K562 (cell line): Measurements from ENCODE around the gene RINT1. TPM values are rescaled to one million over a fixed set of nuclear protein-coding genes. Genes with fewer than 3 reads are reported as not detected.
A peak's percentile ranks its signal among the peaks of the same experiment; 100 is the strongest.

Source experiments
- ATF2 ChIP-seq: sonication (generic); formaldehyde crosslinking; IDR thresholded peaks from 2 replicates; pipeline ENCODE4 v1.8.1; 2022; ENCODE audit warnings: missing genetic modification reagents
- CBX8 ChIP-seq: fragments of 200-600 bp; sonication (generic); IDR thresholded peaks from 2 replicates; pipeline ENCODE4 v1.6.1; 2012; ENCODE audit warnings: borderline replicate concordance, mixed run types, low read depth, mild to moderate bottlenecking, moderate library complexity, mixed read lengths, low read length, control low read depth, inconsistent platforms; ENCODE audit not compliant: poor library complexity, severe bottlenecking; ENCODE audit errors: extremely low read depth
- CGGBP1 ChIP-seq: fragments of 250-450 bp; sonication (Bioruptor Pico); IDR thresholded peaks from 2 replicates; pipeline ENCODE4 v1.9.0; 2021; ENCODE audit warnings: mild to moderate bottlenecking
- CREB1 ChIP-seq, 2 experiments: sonication (generic) in 1 of 2; formaldehyde crosslinking in 1 of 2; IDR thresholded peaks; 2 replicates each; pipeline versions ENCODE4 v1.6.1 to v1.8.0; 2012 to 2022; ENCODE audit warnings: inconsistent platforms in 1 of 2, mild to moderate bottlenecking in 1 of 2, missing genetic modification reagents in 1 of 2, moderate library complexity in 1 of 2
- EGR1 ChIP-seq: fragments of 450-650 bp; conservative IDR thresholded peaks from 2 replicates; pipeline ENCODE4 v1.6.1; 2017; ENCODE audit warnings: mild to moderate bottlenecking
- ELF1 ChIP-seq: fragments of 200-800 bp; sonication (Bioruptor generic); IDR thresholded peaks from 2 replicates; pipeline ENCODE4 v1.6.1; 2016; ENCODE audit warnings: missing genetic modification characterization, missing compliant biosample characterization
- ETS1 ChIP-seq: conservative IDR thresholded peaks from 2 replicates; pipeline ENCODE4 v1.6.1; 2011; ENCODE audit warnings: low read depth, mild to moderate bottlenecking, low read length; ENCODE audit not compliant: control insufficient read depth
- MTA3 ChIP-seq: fragments of 450-650 bp; formaldehyde crosslinking; IDR thresholded peaks from 2 replicates; pipeline ENCODE4 v1.6.1; 2017; ENCODE audit warnings: mild to moderate bottlenecking, borderline replicate concordance
- NR3C1 ChIP-seq: sonication (generic); formaldehyde crosslinking; IDR thresholded peaks from 2 replicates; pipeline ENCODE4 v1.8.1; 2022; ENCODE audit warnings: missing genetic modification reagents
- STAG1 ChIP-seq: sonication (generic); formaldehyde crosslinking; IDR thresholded peaks from 2 replicates; pipeline ENCODE4 v1.5.0; 2020; ENCODE audit warnings: missing genetic modification reagents, borderline replicate concordance
- TCF7 ChIP-seq: sonication (generic); IDR thresholded peaks from 2 replicates; pipeline ENCODE4 v1.6.1; 2016; ENCODE audit warnings: antibody characterized with exemption, borderline replicate concordance
- YBX1 ChIP-seq: fragments of 450-650 bp; IDR thresholded peaks from 2 replicates; pipeline ENCODE4 v1.7.1; 2016; ENCODE audit warnings: mild to moderate bottlenecking
- ZBTB1 ChIP-seq: sonication (generic); formaldehyde crosslinking; IDR thresholded peaks from 2 replicates; pipeline ENCODE4 v1.8.1; 2023; ENCODE audit warnings: missing genetic modification reagents, low read depth, mild to moderate bottlenecking, borderline replicate concordance
- ZBTB7A ChIP-seq: IDR thresholded peaks from 2 replicates; pipeline ENCODE4 v1.6.1; 2011; ENCODE audit warnings: low read depth, mild to moderate bottlenecking, low read length, moderate library complexity, borderline replicate concordance; ENCODE audit not compliant: control insufficient read depth
- ZMIZ1 ChIP-seq, 2 experiments: fragments of 150-350 bp in 1 of 2; IDR thresholded peaks; 2 replicates each; pipeline ENCODE4 v1.6.1; 2012 to 2016; ENCODE audit warnings: low read depth in 2 of 2, low read length in 2 of 2, mild to moderate bottlenecking in 1 of 2, moderate library complexity in 1 of 2
- ZNF165 ChIP-seq: fragments of 250-450 bp; sonication (Bioruptor Pico); IDR thresholded peaks from 2 replicates; pipeline ENCODE4 v1.4.0; 2020; ENCODE audit warnings: borderline replicate concordance
- polyA plus RNA-seq, 8 experiments: library from polyadenylated mRNA; depleted of rRNA in 4 of 8; stranded (reverse) in 5 of 8; unstranded in 3 of 8; fragments of >200 nt; fragmentation: Nextera tagmentation in 2 of 8; fragmentation: Illumina TruSeq in 1 of 8; extraction: Ambion mirVana in 2 of 8; extraction: Trizol in 1 of 8; gene quantifications; 2 replicates each; pipeline versions ENCODE4 v1.2.1 to v1.2.3, GENCODE V29; 2011 to 2014; ENCODE audit warnings: inconsistent platforms in 1 of 8, missing spikeins in 1 of 8
- total RNA-seq, 7 experiments: library from RNA; depleted of rRNA in 6 of 7; stranded (reverse); fragments of >200 nt in 6 of 7; fragmentation: Illumina TruSeq in 2 of 7; extraction: Trizol in 2 of 7; gene quantifications; 2 replicates each; pipeline versions ENCODE4 v1.2.1 to v1.2.3, GENCODE V29; 2011 to 2021; ENCODE audit warnings: low replicate concordance in 1 of 7

The RINT1 gene
- total and polyA plus RNA-seq, 9 of the 15 experiments (the other 6 are each of a cell fraction or from before 2014, with no cell fraction given) = 21.3 to 74.3 (median 27.4) TPM

- TF ChIP-seq EGR1 = peak; percentile 66
- TF ChIP-seq ZBTB1 (CRISPR knock-in tag) = peak; percentile 65; the same call in 1 of the 2 replicates
- 0 out of 2 replicates have a peak, but pooled peaks have one; percentile 48 for TF ChIP-seq TCF7
- peak; percentile 71; the same call in 1 of the 2 replicates for TF ChIP-seq ZBTB7A
- TF ChIP-seq ZMIZ1 (IDR thresholded peaks at IDR 0.05; ENCODE audit: low read depth in 2 of 2, low read length in 2 of 2) = no peak
- TF ChIP-seq ATF2 (CRISPR knock-in tag) = no peak
- TF ChIP-seq NR3C1 (CRISPR knock-in tag) = peak; percentile 11; the same call in 1 of the 2 replicates
- 0 out of 2 replicates have a peak, but pooled peaks have one; percentile 41 for TF ChIP-seq CGGBP1
- peak; percentile 50; the same call in 1 of the 2 replicates for TF ChIP-seq CREB1 (IDR thresholded peaks at IDR 0.05)
- TF ChIP-seq CREB1 (CRISPR knock-in tag; IDR thresholded peaks at IDR 0.05) = peak; percentile 50; the same call in 1 of the 2 replicates
- peak; percentile 44; the same call in 1 of the 2 replicates for TF ChIP-seq ELF1 (tag)
- 0 out of 2 replicates have a peak, but pooled peaks have one; percentile 64 for TF ChIP-seq MTA3
- no peak for TF ChIP-seq CBX8
- peak; percentile 27; the same call in 1 of the 2 replicates for TF ChIP-seq STAG1 (CRISPR knock-in tag)
- peak; percentile 90 for TF ChIP-seq ETS1
- no peak for TF ChIP-seq ZNF165 (CRISPR knock-in tag)
- TF ChIP-seq YBX1 = no peak
These were observed 10.1 kb upstream of the RINT1 start, which contains the start of gene PUS7 (continued) for GRCh38 chr7:105521717-105522463.
